ENCODE measurements around the gene NECTIN2.

Gene NECTIN2

DNA sequence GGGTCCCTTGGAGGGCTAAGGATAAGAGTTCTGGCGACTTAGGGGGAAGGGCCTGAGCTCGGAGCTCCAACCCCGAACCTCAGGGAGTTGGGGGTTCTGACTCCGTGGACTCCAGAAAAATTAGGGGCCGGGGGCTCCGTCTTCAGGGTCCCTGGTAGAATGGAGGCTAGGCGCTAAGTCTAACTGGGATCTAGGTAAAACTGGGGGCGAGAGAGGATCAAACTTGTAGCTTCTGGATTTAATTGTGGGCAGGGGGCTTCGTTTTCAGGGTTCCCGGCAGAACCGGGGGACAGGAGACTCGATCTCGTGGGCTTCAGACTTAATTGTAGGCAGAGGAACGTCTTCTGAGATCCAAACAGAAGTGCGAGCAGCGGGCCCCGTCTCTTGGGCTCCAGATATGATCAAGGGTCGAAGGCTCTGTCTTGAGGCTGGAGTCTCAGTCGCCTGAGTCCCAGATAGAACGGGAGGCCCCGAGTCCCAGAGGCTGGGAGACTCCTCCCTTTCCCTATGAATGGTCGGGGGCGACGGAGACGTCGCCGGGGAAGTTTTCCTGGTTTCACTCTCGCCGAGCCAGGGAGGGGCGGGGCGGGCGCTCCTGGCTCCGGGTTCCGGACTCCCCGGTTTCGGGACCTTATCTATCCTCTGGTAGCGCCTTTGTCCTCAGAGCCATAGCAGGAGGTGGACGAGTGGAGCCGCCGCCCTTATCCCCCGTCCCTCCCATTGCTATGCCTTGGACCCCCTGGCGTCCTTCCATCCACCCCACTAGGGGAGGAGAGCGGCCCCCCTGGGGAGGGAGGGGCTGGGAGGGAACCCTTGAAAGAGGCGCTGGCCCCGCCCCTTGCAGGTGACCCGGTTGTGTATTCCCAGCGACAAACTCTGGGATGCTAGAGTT is 1.3 kb downstream of the NECTIN2 start:
- TF ChIP-seq, protein P1, sequence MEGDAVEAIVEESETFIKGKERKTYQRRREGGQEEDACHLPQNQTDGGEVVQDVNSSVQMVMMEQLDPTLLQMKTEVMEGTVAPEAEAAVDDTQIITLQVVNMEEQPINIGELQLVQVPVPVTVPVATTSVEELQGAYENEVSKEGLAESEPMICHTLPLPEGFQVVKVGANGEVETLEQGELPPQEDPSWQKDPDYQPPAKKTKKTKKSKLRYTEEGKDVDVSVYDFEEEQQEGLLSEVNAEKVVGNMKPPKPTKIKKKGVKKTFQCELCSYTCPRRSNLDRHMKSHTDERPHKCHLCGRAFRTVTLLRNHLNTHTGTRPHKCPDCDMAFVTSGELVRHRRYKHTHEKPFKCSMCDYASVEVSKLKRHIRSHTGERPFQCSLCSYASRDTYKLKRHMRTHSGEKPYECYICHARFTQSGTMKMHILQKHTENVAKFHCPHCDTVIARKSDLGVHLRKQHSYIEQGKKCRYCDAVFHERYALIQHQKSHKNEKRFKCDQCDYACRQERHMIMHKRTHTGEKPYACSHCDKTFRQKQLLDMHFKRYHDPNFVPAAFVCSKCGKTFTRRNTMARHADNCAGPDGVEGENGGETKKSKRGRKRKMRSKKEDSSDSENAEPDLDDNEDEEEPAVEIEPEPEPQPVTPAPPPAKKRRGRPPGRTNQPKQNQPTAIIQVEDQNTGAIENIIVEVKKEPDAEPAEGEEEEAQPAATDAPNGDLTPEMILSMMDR (conservative IDR thresholded peaks at IDR 0.05; ENCODE audit: low read depth, low read length), result no peak
- DNase-seq (ENCODE audit: low read depth), result no peak
- H3K4me3 ChIP-seq (ENCODE audit: low read length), result peak overlapping the region; percentile 99

GRCh38 chr19:44848036-44848811 is 2.1 kb downstream of the NECTIN2 start:
- H3K4me3 ChIP-seq (ENCODE audit: low read length), result peak overlapping the region; percentile 99
- TF ChIP-seq, protein P1 (conservative IDR thresholded peaks at IDR 0.05; ENCODE audit: low read depth, low read length), result no peak
- no peak for DNase-seq (ENCODE audit: low read depth)

DNA sequence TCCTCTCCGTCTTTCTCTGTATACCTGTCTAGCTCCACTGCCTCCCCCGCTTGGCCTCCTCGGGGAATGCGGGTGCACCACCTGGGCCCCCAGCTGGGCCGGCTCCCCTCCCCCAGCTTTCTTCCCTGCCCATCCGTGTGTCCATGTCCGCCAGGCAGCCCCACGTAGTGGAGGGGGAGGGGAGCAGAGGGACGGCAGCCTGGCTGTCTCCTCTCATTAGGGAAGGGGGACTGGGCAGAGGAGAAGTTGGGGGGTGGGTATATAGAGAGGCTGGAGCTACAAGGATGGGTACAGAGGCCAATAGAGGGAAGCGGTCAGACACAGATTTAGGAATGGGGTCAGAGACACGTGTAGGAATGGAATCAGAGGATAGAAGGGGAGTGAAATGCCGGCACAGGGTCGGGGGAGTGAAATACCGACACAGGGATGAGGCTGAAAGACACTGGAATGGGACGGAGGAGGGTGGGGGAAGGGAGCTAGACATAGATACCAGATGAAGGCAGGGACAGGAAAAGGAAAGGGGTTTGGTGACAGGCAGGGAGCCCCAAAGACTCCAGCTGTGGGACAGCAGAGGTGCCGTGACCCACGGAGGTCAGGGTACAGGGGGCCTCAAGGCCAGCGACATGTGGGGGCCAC is 2.8 kb downstream of the NECTIN2 start:
- TF ChIP-seq, protein P1 (conservative IDR thresholded peaks at IDR 0.05; ENCODE audit: low read depth, low read length), result no peak
- DNase-seq (ENCODE audit: low read depth), result no peak
- peak overlapping the region; percentile 99 for H3K4me3 ChIP-seq (ENCODE audit: low read length)

- no peak overlapping the region for H3K4me3 ChIP-seq (ENCODE audit: low read length)
- TF ChIP-seq, protein P1 (conservative IDR thresholded peaks at IDR 0.05; ENCODE audit: low read depth, low read length), result no peak
- DNase-seq (ENCODE audit: low read depth), result no peak
Observed at GRCh38 chr19:44850641-44851109, 4.6 kb downstream of the NECTIN2 start.

DNA sequence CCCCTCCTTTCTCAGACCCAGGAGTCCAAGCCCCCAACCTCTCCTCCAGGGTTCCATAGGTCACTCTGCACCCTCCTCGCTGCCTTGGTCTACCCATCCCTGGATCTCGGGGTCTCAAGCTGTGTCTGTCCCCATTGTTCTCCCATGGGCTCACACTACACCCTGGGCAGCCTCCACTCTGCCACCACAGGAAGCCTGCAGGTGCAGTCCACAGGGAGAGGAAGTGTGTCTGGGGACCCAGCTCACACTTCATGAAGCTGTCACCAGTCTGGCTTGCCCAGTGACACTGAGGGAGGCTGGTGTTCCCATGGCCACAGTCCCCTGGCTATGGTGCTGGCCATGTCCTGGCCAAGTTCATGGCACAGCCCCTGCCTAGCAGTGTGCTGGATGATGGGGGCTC is 5.3 kb downstream of the NECTIN2 start:
- no peak overlapping the region for H3K4me3 ChIP-seq (ENCODE audit: low read length)
- TF ChIP-seq, protein P1 (conservative IDR thresholded peaks at IDR 0.05; ENCODE audit: low read depth, low read length), result no peak
- DNase-seq (ENCODE audit: low read depth), result no peak

DNA sequence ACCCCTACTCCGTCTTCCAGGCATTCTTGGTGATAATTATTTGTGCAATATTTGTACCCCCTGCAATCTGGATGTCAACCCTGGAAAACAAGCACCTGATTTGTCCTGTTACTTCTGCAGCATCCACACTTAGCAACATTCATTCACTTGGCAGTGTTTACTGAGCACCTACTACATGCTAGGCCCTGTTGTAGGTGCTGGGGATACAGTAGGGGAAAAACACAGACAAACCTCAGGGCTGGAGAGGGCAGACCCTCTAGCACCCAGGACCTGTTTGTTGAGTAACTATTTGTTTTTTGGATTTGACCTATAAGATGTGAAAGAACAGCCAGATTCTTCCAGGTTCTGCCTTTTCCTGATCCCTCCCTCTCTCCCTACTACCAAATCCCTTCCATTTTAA is 9.5 kb downstream of the NECTIN2 start:
- TF ChIP-seq, protein P1 (conservative IDR thresholded peaks at IDR 0.05; ENCODE audit: low read depth, low read length), result no peak
- H3K4me3 ChIP-seq (ENCODE audit: low read length), result no peak overlapping the region
- DNase-seq (ENCODE audit: low read depth), result no peak
